GM12801 (cell line): ENCODE measurements around the gene P2RX6.

Experiments used
- TF ChIP-seq, protein P1 (sequence below): IDR thresholded peaks from one replicate; pipeline ENCODE4 v1.5.1; 2011; ENCODE audit warnings: control low read depth; ENCODE audit not compliant: insufficient read length; ENCODE audit errors: extremely low read depth

P2RX6 gene

DNA sequence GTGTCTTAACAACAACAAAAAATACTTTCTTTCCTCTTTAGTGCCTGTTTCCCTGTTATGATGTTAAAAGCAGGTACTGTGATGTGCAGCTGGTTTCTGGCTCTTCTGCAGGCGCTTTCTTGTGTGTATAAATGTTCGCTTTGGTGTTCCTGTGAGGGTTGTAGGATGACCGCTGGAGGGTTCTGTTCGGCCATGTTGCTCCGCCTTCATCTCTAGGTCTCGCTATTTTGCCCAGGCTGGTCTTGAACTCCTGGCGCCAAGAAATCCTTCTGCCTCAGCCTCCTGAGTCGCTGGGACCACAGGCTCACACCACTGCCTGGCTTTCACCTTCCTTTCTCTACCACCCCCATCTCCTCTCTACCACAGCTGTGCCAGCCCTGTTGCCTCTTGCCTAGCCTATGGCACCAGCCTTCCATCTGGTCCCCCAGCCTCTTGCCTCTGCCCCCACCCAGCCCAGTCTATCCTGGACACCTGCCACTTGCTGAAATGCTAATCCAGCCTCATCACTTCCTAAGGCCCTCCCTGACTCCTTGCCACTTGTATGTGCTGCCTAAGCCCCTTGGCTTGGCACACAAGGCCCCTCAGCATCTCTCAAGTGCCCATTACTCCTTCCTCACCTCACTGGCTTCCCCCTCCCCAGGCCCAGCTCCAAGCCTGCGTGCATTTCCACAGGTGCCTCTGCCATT is 36.3 kb downstream of the P2RX6 start:
- TF ChIP-seq, protein P1, sequence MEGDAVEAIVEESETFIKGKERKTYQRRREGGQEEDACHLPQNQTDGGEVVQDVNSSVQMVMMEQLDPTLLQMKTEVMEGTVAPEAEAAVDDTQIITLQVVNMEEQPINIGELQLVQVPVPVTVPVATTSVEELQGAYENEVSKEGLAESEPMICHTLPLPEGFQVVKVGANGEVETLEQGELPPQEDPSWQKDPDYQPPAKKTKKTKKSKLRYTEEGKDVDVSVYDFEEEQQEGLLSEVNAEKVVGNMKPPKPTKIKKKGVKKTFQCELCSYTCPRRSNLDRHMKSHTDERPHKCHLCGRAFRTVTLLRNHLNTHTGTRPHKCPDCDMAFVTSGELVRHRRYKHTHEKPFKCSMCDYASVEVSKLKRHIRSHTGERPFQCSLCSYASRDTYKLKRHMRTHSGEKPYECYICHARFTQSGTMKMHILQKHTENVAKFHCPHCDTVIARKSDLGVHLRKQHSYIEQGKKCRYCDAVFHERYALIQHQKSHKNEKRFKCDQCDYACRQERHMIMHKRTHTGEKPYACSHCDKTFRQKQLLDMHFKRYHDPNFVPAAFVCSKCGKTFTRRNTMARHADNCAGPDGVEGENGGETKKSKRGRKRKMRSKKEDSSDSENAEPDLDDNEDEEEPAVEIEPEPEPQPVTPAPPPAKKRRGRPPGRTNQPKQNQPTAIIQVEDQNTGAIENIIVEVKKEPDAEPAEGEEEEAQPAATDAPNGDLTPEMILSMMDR: no peak

DNA sequence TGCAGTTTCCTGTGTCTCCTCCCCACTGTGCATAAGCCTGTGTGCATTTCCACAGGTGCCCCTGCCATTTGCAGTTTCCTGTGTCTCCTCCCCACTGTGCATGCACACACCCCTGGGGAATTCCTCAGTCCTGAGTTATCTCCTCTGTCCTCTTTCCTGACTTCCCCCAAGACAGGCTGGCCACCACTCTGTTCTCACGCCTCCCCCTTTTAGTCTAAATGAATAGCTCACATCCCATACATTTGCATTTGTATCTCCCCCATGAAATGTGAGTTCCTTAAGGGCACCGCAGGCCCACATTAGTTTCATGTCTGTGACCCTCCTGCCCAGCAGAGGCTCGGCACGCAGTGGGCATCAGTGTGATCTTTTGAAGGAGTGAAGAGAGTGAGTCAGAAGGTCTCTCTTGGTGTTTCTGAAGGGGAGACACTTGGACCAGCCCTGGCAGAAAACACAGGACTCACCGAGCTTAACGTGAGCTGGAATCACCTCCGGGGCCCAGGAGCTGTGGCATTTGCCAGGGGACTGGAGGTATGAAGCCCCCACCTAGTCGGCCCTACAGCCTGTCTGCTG is 37.0 kb downstream of the P2RX6 start:
- TF ChIP-seq, protein P1: no peak

DNA sequence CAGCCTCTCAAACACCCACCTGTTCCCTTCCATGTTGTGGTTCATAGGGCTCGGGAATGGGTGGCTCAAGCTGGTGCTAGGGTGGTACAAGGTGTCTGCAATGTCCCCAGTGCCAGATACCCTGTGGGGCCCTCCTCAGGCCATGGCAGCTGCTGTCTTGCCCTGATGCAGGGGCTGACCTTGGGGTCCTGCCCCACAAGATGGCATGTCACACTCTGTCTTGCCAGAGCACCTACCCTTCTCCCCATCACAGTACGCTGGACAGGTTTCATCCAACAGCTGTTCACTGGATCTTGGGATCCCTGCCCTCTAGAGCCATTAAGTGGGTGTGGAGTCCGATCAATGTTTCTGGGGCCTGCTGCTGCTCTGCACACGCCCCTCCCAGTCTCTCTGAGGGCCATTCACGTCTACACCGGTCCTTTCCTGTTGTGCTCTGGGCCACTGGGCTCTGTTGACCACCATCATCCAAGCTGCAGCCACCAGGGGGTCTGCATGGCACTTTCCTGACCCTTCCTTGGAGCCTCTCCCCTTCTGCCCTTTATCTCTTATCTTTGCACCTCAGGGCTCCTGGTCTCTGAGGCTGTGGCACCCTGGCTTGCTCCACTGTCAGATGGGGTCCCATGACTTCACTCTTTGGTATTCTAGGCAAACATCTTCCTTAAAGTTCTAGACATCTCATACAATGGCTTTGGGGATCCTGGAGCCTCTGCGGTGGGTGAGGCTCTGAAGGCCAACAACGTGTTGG is 37.9 kb downstream of the P2RX6 start:
- TF ChIP-seq, protein P1: no peak

DNA sequence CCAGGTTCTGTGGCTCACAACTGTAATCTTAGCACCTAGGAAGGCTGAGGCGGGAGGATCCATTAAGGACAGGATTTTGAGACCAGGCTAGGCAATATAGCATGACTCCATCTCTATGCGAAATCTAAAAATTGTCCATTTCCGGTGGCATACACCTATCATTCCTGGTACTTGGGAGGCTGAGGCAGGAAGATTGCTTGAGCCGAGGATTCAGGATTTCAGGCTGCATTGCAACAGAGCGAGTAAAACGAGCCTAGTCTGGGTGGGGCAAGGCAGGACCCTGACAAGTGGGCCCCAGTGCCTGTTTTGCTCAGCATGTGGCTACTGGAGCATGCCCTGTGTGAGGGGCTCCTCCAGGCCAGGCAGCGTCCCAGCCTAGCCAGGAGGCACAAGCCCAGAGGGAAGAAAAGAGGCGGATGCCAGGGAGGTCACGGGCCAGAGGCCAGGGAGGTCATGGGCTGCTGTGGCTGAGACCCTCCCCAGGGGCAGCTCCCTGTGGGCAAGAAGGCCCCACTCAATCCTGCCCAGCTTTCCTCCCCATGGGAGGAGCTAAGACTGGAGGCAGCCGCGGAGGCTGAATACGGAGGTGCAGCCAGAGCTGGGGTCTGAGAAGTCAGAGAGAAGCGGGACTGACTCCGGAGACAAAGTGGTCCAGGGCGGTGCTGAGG is 39.2 kb downstream of the P2RX6 start:
- TF ChIP-seq, protein P1: no peak

DNA sequence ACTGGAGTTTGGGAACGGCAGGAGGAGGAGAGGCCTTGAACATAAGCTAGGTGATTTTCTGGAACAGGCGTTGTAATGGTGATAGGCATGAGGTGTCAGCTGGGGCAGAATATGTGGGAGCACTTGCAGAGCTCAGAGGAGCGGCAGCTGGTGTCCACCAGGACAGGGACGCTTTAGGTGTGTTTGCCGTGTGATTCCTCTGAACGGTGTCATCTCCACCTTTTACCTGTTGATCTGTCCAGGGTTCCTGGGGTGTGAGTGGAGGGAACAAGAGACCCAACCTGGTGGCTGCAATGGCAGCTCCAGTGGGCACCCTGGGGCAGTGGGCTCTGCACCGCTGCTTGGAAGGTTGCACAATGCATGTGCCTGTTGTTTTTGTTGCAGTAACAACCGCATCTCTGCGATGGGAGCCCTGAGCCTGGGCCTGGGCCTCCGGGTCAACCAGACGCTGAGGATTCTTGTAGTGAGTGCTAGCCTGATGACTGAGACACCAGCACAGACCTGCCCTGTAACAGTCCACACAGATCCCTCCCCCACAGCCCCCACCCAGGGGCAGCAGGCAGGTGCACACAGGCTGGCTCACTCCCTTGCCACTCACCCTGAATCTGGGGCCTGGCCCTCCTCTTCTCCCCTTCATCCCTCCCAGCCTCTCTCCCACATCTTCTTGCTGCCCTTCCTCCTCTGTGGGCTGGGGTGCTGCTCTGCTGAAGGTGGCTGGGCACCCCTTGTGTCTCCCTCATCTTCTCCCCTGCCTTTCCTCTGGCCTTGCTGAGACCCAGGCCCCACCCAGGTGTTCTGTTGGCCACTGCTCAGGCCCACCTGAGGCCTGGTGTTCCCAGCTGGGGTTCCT is 40.0 kb downstream of the P2RX6 start:
- TF ChIP-seq, protein P1: no peak

DNA sequence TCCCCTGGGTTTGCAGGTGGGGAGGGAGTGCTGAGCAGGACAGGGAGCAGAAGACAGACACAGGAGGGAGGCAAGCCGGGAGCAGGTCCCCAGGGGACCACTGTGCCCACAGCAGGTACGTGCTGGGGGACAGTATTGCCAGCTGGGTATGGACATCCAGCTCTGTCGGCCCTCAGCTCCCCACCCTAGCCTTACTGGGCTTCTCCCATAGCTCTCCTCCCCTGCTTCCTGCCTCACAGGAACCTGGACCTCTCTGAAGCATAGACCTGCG is 40.5 kb downstream of the P2RX6 start:
- TF ChIP-seq, protein P1: no peak
